Putamen (tissue), 1 donor: ENCODE data around the gene MAML3.
A peak's percentile ranks its signal among the peaks of the same experiment; 100 is the strongest.
"Not testable (repeated sequence)": the region's sequence is repeated elsewhere in the genome, so short reads cannot be mapped to it uniquely, and the experiment has no call there.

Experiments used
- DNase-seq: peaks from one replicate; pipeline ENCODE4 v3.0.0-alpha.2; 2016; ENCODE audit warnings: low spot score

MAML3 gene

DNA sequence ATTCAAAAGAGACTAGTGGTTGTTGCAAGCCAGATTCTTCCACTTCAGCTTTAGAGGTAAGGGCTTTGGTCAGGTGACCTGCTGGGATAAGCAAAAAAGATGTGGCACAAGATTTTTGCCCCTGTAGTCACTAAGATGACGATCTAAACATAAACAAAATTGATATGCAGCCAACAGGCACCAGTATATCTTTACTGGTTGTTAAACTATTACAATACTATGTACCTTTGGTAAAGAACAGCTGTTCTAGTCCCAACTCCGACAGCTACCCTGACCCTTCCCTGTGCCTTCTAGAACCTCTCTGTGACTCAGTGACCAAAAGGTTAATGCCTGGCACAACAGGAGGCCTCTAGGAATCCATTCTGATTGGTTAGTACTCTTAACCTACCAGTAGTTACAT lies 428.7 kb downstream of the MAML3 start:
- no peak for DNase-seq

DNA sequence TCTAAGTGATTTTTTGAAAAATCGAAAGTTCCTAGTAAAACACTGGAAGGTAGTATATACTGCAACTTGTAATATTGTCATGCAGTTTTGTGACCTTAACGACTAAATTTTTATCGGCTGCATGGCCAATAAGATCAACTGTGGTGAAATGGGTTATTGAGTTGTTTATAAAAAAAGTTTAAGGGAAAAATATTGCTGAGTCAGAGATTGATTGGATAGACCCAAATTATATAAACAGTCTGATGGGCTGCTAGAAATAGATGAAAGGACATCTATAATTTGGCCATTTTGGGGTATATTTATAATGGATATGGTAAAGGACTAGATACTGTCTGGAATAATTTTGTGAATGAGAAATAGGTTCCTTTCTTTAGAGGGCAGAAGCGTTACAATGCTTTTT lies 432.2 kb downstream of the MAML3 start:
- DNase-seq, result no peak

- DNase-seq, result no peak
Measured at GRCh38 chr4:139720806-139721205, 433.2 kb downstream of the MAML3 start.

- no peak for DNase-seq
Measured at GRCh38 chr4:139719381-139720101, 434.4 kb downstream of the MAML3 start.

DNA sequence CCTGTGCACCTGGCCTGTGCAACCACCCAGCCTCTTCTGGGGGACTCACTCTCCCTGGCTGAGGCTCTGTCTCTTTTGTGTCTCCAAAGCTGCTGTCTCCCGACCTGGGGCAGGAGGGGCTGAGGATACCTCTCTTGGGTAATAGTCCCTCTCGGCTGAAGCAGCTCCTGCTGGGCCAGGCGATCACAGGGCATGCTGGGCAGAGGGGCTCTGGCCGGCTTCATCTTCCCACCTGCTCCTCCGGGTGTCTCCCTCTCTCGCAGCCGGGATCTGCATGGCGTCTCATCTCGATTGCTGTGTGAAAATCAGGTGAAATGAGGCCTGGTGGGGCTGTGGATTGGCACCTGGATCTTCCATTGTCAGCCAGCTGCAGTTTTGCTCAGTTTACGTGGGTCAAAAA lies 435.2 kb downstream of the MAML3 start:
- no peak for DNase-seq

GRCh38 chr4:139718358-139718757 lies 435.6 kb downstream of the MAML3 start:
- no peak for DNase-seq

DNA sequence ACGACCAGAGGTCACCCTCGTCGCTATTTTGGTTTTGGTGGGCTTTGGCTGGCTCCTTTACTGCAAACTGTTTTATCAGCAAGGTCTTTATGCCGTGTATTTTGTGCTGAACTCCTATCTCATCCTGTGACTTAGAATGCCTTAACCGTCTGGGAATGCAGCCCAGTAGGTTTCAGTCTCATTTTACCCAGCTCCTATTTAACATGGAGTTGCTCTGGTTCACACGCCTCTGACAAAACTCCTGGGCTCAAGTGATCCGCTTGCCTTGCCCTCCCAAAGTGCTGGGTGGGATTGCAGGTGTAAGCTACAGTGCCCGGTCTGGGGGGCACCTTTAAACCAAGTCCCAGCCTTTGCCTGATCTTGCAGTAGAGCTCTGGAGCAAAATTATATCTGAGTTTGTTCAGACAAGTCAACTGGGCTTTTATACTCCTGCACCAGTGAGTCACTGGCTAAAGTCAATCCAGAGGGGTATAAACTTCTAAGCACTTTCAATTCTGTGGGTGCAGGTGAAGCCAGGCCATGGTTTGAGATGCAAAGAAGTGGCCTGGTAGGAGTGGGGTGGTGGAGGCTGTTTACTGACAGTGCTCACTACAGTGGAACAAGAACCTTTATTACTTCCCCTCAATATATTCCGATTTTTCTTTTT lies 438.1 kb downstream of the MAML3 start:
- no peak for DNase-seq

GRCh38 chr4:139712882-139713281 lies 441.1 kb downstream of the MAML3 start:
- no peak for DNase-seq

DNA sequence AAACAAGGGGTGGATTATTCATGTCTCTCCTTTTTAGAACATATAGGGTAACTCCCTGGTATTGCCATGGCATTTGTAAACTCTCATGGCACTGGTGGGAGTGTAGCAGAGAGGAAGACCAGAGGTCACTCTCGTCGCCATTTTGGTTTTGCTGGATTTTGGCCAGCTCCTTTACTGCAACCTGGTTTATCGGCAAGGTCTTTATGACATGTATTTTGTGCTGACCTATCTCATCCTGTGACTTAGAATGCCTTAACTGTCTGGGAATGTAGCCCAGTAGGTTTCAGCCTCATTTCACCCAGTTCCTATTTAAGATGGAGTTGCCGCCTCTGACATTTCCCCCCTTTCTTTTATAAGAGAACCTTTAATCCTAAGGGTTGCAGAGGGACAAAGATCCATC lies 442.5 kb downstream of the MAML3 start:
- DNase-seq, result no peak

GRCh38 chr4:139710073-139710472 lies 443.9 kb downstream of the MAML3 start:
- DNase-seq, result no peak

- DNase-seq, result no peak
Measured at GRCh38 chr4:139709660-139710059, 444.3 kb downstream of the MAML3 start.

DNA sequence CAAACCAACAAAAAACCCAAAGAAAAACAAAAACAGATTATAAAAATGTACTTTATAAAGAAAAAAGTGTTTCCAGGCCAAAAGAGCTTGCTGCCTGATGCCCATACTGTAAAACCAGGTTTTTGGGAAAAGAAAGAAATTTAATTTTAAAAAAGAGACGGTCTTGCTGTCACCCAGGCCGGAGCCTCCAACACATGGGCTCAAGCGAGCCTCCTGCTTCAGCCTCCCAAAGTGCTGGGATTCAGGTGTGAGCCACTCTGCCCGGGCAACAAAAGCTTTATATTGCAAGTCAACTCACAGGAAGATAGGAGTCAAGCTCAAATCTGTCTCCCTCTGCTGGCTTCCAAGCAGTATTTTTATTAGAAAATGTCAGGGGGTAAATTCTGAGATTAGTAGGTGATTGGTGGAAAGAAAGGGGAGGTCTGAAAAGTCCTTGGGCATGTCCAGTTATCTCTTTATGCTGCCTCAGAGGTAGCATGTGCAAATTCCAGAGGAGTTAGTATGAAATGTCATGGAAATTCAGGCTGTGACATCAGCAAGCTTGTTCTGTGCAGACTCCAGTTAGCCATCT lies 449.0 kb downstream of the MAML3 start:
- no peak for DNase-seq

GRCh38 chr4:139700568-139700967 lies 453.4 kb downstream of the MAML3 start:
- DNase-seq, result no peak

- not testable (repeated sequence) for DNase-seq
Measured at GRCh38 chr4:139698167-139698925, 455.6 kb downstream of the MAML3 start.

- no peak for DNase-seq
Measured at GRCh38 chr4:139696491-139696890, 457.5 kb downstream of the MAML3 start.

- no peak for DNase-seq
Measured at GRCh38 chr4:139694522-139695107, 459.4 kb downstream of the MAML3 start.

DNA sequence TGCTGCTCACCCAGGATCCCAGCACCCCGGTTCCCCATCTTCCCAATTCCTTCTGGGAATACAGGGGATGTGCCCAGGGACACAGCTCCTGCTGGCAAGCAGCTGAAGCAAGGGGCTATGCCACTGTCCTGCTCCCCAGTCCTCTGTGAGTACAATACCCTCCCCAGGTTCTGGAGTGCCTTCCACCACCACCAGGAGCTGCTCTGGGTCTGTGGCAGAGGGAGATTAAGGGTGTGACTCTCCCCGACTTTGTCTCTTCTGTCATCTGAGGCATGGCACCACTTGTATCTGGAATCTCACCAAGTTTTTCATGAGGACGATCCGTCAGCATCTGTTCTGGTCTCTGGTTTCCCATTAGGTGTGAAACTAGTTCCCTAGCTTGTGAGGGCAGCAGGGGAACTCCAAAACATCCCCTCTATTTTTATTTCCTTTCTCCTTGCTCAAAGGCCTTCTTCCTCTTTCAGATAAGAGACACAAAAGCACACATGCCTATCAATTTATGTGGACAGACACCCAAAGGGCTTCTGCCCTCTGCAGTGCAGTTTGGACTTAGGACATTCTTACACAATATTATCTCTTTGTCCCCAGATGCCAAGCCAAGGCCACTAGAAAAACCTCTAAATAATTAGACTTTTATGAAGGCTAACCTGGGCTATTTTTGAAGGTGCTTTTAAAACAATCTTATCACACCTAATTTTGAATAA lies 461.5 kb downstream of the MAML3 start:
- peak; percentile 3 for DNase-seq

DNA sequence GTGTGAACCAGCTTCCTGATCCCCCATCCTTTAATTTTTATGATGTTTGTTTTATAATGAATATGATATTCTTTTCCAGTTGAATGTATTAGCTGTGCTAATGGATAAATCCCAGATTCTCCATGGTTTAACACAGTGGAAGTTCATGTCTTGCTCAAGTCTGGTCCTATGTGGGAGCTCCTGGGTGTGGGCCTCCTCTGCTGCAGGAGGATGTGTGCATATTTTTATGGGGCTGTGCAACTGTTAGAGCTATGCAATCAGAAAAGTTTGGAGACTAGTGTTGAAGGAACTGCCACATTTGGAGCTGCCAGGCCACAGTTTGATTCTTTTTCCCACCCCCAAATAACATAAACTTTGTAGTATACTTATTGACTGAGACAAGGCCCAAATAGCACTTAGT lies 463.6 kb downstream of the MAML3 start:
- DNase-seq, result no peak

- no peak for DNase-seq
Measured at GRCh38 chr4:139689093-139689722, 464.8 kb downstream of the MAML3 start.

DNA sequence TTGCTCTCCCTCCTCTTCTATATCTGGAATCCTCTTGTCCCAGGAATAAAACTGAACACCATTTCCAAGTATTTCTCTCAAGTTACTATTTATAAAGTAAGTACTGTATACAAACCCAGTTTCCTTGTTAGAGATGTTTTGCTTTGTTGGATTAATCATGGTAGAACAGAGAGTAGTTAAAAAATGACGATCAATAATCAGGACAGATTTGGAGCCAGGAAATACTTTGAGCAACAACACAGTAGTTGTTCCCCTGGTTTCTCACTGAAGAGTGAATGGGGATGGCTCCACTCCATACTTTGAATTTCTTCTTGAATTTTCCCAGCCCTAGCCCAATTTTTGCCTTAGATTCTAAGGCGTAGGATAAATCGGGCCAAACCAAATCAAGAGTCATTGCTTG lies 467.0 kb downstream of the MAML3 start:
- DNase-seq, result no peak

DNA sequence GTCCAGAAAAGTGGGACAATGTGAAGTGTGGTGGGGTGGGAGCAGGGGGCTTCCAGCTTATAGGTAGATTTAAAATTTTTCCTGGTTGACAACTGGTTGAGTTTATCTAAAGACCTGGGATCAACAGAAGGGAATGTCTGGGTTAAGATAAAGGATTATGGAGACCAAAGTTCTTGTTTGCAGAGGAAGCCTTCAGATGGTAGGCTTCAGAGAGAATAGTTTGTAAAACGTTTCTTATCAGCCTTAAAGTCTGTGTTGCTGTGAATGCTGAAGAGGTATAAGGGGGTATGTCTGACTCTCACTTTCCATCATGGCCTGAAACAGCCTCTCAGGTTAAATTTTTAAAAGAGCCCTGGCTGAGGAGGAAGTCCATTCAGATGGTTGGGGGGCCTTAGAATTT lies 467.9 kb downstream of the MAML3 start:
- no peak for DNase-seq
